ENCODE results near the gene MAP1LC3B2. TPM values are rescaled to one million over a fixed set of nuclear protein-coding genes. Genes with fewer than 3 reads are reported as not detected.

The MAP1LC3B2 gene
- total RNA-seq, 1 donor from 2014 or later, result not detected

DNA sequence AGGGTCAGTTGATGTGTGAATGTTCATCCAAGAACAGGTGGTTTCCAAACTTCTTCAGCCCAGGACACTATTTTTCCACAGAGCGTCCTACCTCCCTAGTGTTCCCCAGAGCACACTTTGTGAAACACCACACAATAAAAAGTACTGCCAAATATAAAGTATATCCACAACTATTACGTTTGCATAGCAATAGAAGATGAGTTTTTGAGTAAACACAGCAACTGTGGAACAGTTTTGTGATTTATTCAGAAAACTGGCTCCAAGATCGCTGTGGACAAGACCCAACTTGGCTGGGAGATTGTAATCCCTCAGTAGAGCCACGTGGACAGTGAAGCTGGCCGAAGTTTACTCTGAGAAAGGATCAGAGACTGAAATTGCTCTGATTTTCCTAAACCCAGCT, 14.5 kb upstream of the MAP1LC3B2 start:
- peaks cover 19 to 29% (median 27%) of the 10 kb centered on the region in 3 donors for H3K4me1 ChIP-seq (ENCODE audit: control insufficient read depth in 3 of 3, insufficient read depth in 3 of 3, low read length in 3 of 3)

DNA sequence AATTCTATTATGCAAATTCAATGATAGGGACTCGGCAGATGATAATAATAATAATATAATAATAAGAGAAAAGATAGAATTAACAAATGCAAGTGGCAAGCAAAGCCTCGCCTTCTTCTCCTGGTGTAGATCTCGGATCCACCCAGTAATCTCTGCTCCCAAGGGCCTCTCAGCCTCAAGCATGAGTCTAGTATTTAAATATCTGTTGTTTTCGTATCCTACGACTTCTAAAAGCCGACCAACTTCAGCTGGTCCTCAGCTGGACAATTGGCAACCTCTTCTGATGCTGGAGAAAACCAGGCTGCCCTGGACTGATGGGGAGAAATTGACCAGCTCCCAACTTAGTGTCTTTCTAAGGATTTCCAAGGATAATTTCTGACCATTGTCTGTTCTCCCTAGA, 14.0 kb upstream of the MAP1LC3B2 start:
- H3K27me3 ChIP-seq (ENCODE audit: control insufficient read depth in 3 of 3, insufficient read depth in 3 of 3, low read length in 3 of 3), result peaks cover 0 to 3% (median 2%) of the 10 kb centered on the region in 3 donors
- H3K4me3 ChIP-seq (ENCODE audit: low read length in 3 of 3), result no peak overlapping the region
- no peaks in the 10 kb centered on the region for H3K36me3 ChIP-seq (ENCODE audit: control insufficient read depth in 3 of 3, insufficient read depth in 3 of 3, low read length in 3 of 3)
- H3K4me1 ChIP-seq (ENCODE audit: control insufficient read depth in 3 of 3, insufficient read depth in 3 of 3, low read length in 3 of 3), result peaks cover 14 to 24% (median 22%) of the 10 kb centered on the region in 3 donors
- no peak overlapping the region for H3K9ac ChIP-seq (ENCODE audit: low read depth in 1 of 3, low read length in 3 of 3)
- no peaks in the 10 kb centered on the region for H3K9me3 ChIP-seq (ENCODE audit: control insufficient read depth in 3 of 3, low read length in 3 of 3)
- no peak overlapping the region for H3K27ac ChIP-seq (ENCODE audit: low read depth, low read length)

More for the DNA sequence above, 14.5 kb upstream of the MAP1LC3B2 start:
- Histone ChIP-seq H3K27ac (ENCODE audit: low read depth, low read length) (peak overlapping the region; percentile 36), H3K36me3 (ENCODE audit: control insufficient read depth in 3 of 3, insufficient read depth in 3 of 3, low read length in 3 of 3) (no peaks in the 10 kb centered on the region), H3K4me3 (ENCODE audit: low read length in 3 of 3) (no peak overlapping the region), H3K9ac (ENCODE audit: low read depth in 1 of 3, low read length in 3 of 3) (no peak overlapping the region), H3K9me3 (ENCODE audit: control insufficient read depth in 3 of 3, low read length in 3 of 3) (no peaks in the 10 kb centered on the region), H3K27me3 (ENCODE audit: control insufficient read depth in 3 of 3, insufficient read depth in 3 of 3, low read length in 3 of 3) (peaks cover 0 to 3% (median 2%) of the 10 kb centered on the region in 3 donors)

GRCh38 chr12:116545936-116546335, 13.2 kb upstream of the MAP1LC3B2 start:
- Histone ChIP-seq H3K4me1 (ENCODE audit: control insufficient read depth in 3 of 3, insufficient read depth in 3 of 3, low read length in 3 of 3) (peaks cover 12 to 23% (median 17%) of the 10 kb centered on the region in 3 donors), H3K9ac (ENCODE audit: low read depth in 1 of 3, low read length in 3 of 3) (no peak overlapping the region), H3K27ac (ENCODE audit: low read depth, low read length) (no peak overlapping the region), H3K36me3 (ENCODE audit: control insufficient read depth in 3 of 3, insufficient read depth in 3 of 3, low read length in 3 of 3) (no peaks in the 10 kb centered on the region), H3K9me3 (ENCODE audit: control insufficient read depth in 3 of 3, low read length in 3 of 3) (no peaks in the 10 kb centered on the region), H3K27me3 (ENCODE audit: control insufficient read depth in 3 of 3, insufficient read depth in 3 of 3, low read length in 3 of 3) (peaks cover 0 to 3% (median 2%) of the 10 kb centered on the region in 3 donors), H3K4me3 (ENCODE audit: low read length in 3 of 3) (no peak overlapping the region)

DNA sequence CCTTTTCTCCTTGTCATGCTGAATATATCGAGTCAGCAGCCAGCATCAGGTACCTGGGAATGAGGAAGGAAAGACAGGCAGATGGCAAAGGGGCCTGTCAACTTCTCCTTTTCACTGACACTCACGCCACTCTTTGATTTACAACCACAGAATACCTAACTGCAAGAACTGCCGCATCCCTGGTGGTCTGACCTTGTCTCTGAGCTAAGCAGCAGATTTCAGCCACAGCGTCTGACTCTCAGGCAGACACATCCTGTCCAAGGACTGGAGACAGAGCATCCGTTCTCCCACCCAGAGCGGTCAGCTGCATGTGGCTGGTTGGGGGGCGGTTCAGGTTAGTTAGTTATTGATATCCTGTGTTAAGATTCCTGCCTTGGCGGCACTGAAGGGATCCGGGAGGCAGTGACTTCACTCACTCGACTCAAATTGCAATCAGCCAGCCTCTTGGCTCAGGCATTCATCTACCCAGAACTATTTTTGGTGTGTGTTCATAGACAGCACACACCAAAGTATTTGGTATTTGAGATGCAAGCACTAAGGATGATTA, 11.2 kb upstream of the MAP1LC3B2 start:
- no peaks in the 10 kb centered on the region for H3K36me3 ChIP-seq (ENCODE audit: control insufficient read depth in 3 of 3, insufficient read depth in 3 of 3, low read length in 3 of 3)
- no peaks in the 10 kb centered on the region for H3K9me3 ChIP-seq (ENCODE audit: control insufficient read depth in 3 of 3, low read length in 3 of 3)
- H3K27me3 ChIP-seq (ENCODE audit: control insufficient read depth in 3 of 3, insufficient read depth in 3 of 3, low read length in 3 of 3), result peaks cover 0 to 3% (median 0%) of the 10 kb centered on the region in 3 donors
- peak overlapping the region in 1 of 3 donors; percentile 18 for H3K9ac ChIP-seq (ENCODE audit: low read depth in 1 of 3, low read length in 3 of 3)
- no peak overlapping the region for H3K27ac ChIP-seq (ENCODE audit: low read depth, low read length)
- peak overlapping the region in 2 of 3 donors; percentile 23 to 56 for H3K4me3 ChIP-seq (ENCODE audit: low read length in 3 of 3)
- H3K4me1 ChIP-seq (ENCODE audit: control insufficient read depth in 3 of 3, insufficient read depth in 3 of 3, low read length in 3 of 3), result peaks cover 12 to 17% (median 16%) of the 10 kb centered on the region in 3 donors

GRCh38 chr12:116549993-116550392, 9.2 kb upstream of the MAP1LC3B2 start:
- Histone ChIP-seq H3K36me3 (ENCODE audit: control insufficient read depth in 3 of 3, insufficient read depth in 3 of 3, low read length in 3 of 3) (no peaks in the 10 kb centered on the region), H3K4me1 (ENCODE audit: control insufficient read depth in 3 of 3, insufficient read depth in 3 of 3, low read length in 3 of 3) (peaks cover 12 to 17% (median 16%) of the 10 kb centered on the region in 3 donors), H3K4me3 (ENCODE audit: low read length in 3 of 3) (no peak overlapping the region), H3K9me3 (ENCODE audit: control insufficient read depth in 3 of 3, low read length in 3 of 3) (no peaks in the 10 kb centered on the region), H3K27ac (ENCODE audit: low read depth, low read length) (no peak overlapping the region), H3K9ac (ENCODE audit: low read depth in 1 of 3, low read length in 3 of 3) (no peak overlapping the region), H3K27me3 (ENCODE audit: control insufficient read depth in 3 of 3, insufficient read depth in 3 of 3, low read length in 3 of 3) (peaks cover 0 to 3% (median 0%) of the 10 kb centered on the region in 3 donors)

GRCh38 chr12:116551151-116551550, 8.0 kb upstream of the MAP1LC3B2 start:
- H3K36me3 ChIP-seq (ENCODE audit: control insufficient read depth in 3 of 3, insufficient read depth in 3 of 3, low read length in 3 of 3), result no peaks in the 10 kb centered on the region

DNA sequence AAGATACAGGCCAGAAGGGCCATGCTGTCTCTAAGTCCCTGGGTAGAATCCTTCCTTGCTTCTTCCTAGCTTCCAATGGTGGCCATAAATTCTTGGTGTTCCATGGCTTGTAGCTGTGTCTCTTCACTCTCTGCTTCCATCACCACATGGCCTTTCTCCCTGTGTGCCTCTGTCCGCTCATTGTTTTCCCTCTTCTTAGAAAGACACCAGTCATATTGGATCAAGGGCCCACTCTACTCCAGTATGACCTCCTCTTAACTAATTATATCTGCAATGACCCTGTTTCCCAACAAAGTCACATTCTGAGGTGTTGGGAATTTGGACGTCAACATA, 7.6 kb upstream of the MAP1LC3B2 start:
- Histone ChIP-seq H3K4me1 (ENCODE audit: control insufficient read depth in 3 of 3, insufficient read depth in 3 of 3, low read length in 3 of 3) (peaks cover 12 to 16% (median 13%) of the 10 kb centered on the region in 3 donors), H3K27me3 (ENCODE audit: control insufficient read depth in 3 of 3, insufficient read depth in 3 of 3, low read length in 3 of 3) (peaks cover 0 to 3% (median 0%) of the 10 kb centered on the region in 3 donors), H3K9me3 (ENCODE audit: control insufficient read depth in 3 of 3, low read length in 3 of 3) (no peaks in the 10 kb centered on the region), H3K9ac (ENCODE audit: low read depth in 1 of 3, low read length in 3 of 3) (no peak overlapping the region), H3K4me3 (ENCODE audit: low read length in 3 of 3) (no peak overlapping the region), H3K27ac (ENCODE audit: low read depth, low read length) (no peak overlapping the region), H3K36me3 (ENCODE audit: control insufficient read depth in 3 of 3, insufficient read depth in 3 of 3, low read length in 3 of 3) (no peaks in the 10 kb centered on the region)

More at GRCh38 chr12:116551151-116551550, 8.0 kb upstream of the MAP1LC3B2 start:
- H3K9ac ChIP-seq (ENCODE audit: low read depth in 1 of 3, low read length in 3 of 3), result no peak overlapping the region
- peaks cover 12 to 16% (median 13%) of the 10 kb centered on the region in 3 donors for H3K4me1 ChIP-seq (ENCODE audit: control insufficient read depth in 3 of 3, insufficient read depth in 3 of 3, low read length in 3 of 3)
- H3K9me3 ChIP-seq (ENCODE audit: control insufficient read depth in 3 of 3, low read length in 3 of 3), result no peaks in the 10 kb centered on the region
- H3K27me3 ChIP-seq (ENCODE audit: control insufficient read depth in 3 of 3, insufficient read depth in 3 of 3, low read length in 3 of 3), result peaks cover 0 to 3% (median 0%) of the 10 kb centered on the region in 3 donors
- H3K4me3 ChIP-seq (ENCODE audit: low read length in 3 of 3), result no peak overlapping the region
- no peak overlapping the region for H3K27ac ChIP-seq (ENCODE audit: low read depth, low read length)

- Histone ChIP-seq H3K9ac (ENCODE audit: low read depth in 1 of 3, low read length in 3 of 3) (no peak overlapping the region), H3K27me3 (ENCODE audit: control insufficient read depth in 3 of 3, insufficient read depth in 3 of 3, low read length in 3 of 3) (peaks cover 0 to 3% (median 0%) of the 10 kb centered on the region in 3 donors), H3K36me3 (ENCODE audit: control insufficient read depth in 3 of 3, insufficient read depth in 3 of 3, low read length in 3 of 3) (no peaks in the 10 kb centered on the region), H3K4me3 (ENCODE audit: low read length in 3 of 3) (no peak overlapping the region), H3K27ac (ENCODE audit: low read depth, low read length) (no peak overlapping the region), H3K4me1 (ENCODE audit: control insufficient read depth in 3 of 3, insufficient read depth in 3 of 3, low read length in 3 of 3) (peaks cover 11 to 16% (median 12%) of the 10 kb centered on the region in 3 donors), H3K9me3 (ENCODE audit: control insufficient read depth in 3 of 3, low read length in 3 of 3) (no peaks in the 10 kb centered on the region)
Observed at GRCh38 chr12:116551952-116552772, 7.0 kb upstream of the MAP1LC3B2 start.

GRCh38 chr12:116552773-116553373, 6.3 kb upstream of the MAP1LC3B2 start:
- no peak overlapping the region for H3K27ac ChIP-seq (ENCODE audit: low read depth, low read length)
- H3K9me3 ChIP-seq (ENCODE audit: control insufficient read depth in 3 of 3, low read length in 3 of 3), result no peaks in the 10 kb centered on the region
- no peak overlapping the region for H3K9ac ChIP-seq (ENCODE audit: low read depth in 1 of 3, low read length in 3 of 3)
- peaks cover 8 to 10% (median 10%) of the 10 kb centered on the region in 3 donors for H3K4me1 ChIP-seq (ENCODE audit: control insufficient read depth in 3 of 3, insufficient read depth in 3 of 3, low read length in 3 of 3)
- H3K36me3 ChIP-seq (ENCODE audit: control insufficient read depth in 3 of 3, insufficient read depth in 3 of 3, low read length in 3 of 3), result no peaks in the 10 kb centered on the region
- H3K4me3 ChIP-seq (ENCODE audit: low read length in 3 of 3), result no peak overlapping the region
- peaks cover 0 to 2% (median 0%) of the 10 kb centered on the region in 3 donors for H3K27me3 ChIP-seq (ENCODE audit: control insufficient read depth in 3 of 3, insufficient read depth in 3 of 3, low read length in 3 of 3)
